CD14-positive monocyte (primary cell): ENCODE measurements around the gene TTF2. TPM values are rescaled to one million over a fixed set of nuclear protein-coding genes. Genes with fewer than 3 reads are reported as not detected.

Source experiments
- DNase-seq, 3 donors: peaks; one replicate each; pipeline ENCODE4 v3.0.0-alpha.2; 2011 to 2022
- H2AFZ ChIP-seq: 2 replicates; pipeline ENCODE4 v1.6.0; 2012; ENCODE audit warnings: mild to moderate bottlenecking, low read depth, low read length, inconsistent platforms; ENCODE audit not compliant: insufficient read depth, poor library complexity, severe bottlenecking
- H3K27ac ChIP-seq, 2 donors: 1 replicate in 1 of 2; 2 replicates in 1 of 2; pipeline ENCODE4 v1.5.1; 2012 to 2013; ENCODE audit warnings: low read length in 2 of 2, control low read depth in 1 of 2, inconsistent platforms in 1 of 2, low read depth in 1 of 2, mild to moderate bottlenecking in 1 of 2
- H3K27me3 ChIP-seq, 2 donors: one replicate each; pipeline versions ENCODE4 v1.6.0 to v1.6.1; 2011 to 2013; ENCODE audit warnings: low read length in 2 of 2; ENCODE audit not compliant: control insufficient read depth in 2 of 2, insufficient read depth in 2 of 2
- H3K36me3 ChIP-seq, 2 donors: replicated peaks in 1 of 2; 1 replicate in 1 of 2; 2 replicates in 1 of 2; pipeline versions ENCODE4 v1.5.1 to v1.6.1; 2012 to 2013; ENCODE audit warnings: low read length in 2 of 2, control low read depth in 1 of 2, inconsistent platforms in 1 of 2, mild to moderate bottlenecking in 1 of 2; ENCODE audit not compliant: insufficient read depth in 2 of 2, control insufficient read depth in 1 of 2
- H3K4me1 ChIP-seq, 2 donors: 1 replicate in 1 of 2; 2 replicates in 1 of 2; pipeline versions ENCODE4 v1.5.1 to v1.6.1; 2012 to 2013; ENCODE audit warnings: low read length in 2 of 2, control low read depth in 1 of 2, inconsistent platforms in 1 of 2, mild to moderate bottlenecking in 1 of 2, moderate library complexity in 1 of 2; ENCODE audit not compliant: insufficient read depth in 2 of 2, control insufficient read depth in 1 of 2
- H3K4me2 ChIP-seq: replicated peaks from 2 replicates; pipeline ENCODE3; 2012; ENCODE audit warnings: low read length, moderate library complexity, mild to moderate bottlenecking; ENCODE audit not compliant: poor library complexity, severe bottlenecking; ENCODE audit errors: extremely low read depth
- H3K4me3 ChIP-seq, 3 experiments: fragments of 200-600 bp in 1 of 3; sonication (generic) in 1 of 3; replicated peaks in 1 of 3; 1 replicate in 2 of 3; 2 replicates in 1 of 3; pipeline ENCODE4 v1.5.1; 2011 to 2013; ENCODE audit warnings: low read length in 3 of 3, mild to moderate bottlenecking in 3 of 3, control low read depth in 2 of 3, low read depth in 2 of 3, inconsistent platforms in 1 of 3, moderate library complexity in 1 of 3
- H3K79me2 ChIP-seq: 2 replicates; pipeline ENCODE4 v1.6.0; 2012; ENCODE audit warnings: mild to moderate bottlenecking, control low read depth, inconsistent platforms, low read length, moderate library complexity; ENCODE audit not compliant: insufficient read depth
- H3K9ac ChIP-seq: 2 replicates; pipeline ENCODE4 v1.6.0; 2017; ENCODE audit warnings: low read length, mild to moderate bottlenecking; ENCODE audit not compliant: insufficient read depth, poor library complexity, severe bottlenecking
- H3K9me3 ChIP-seq, 2 donors: replicated peaks in 1 of 2; 1 replicate in 1 of 2; 2 replicates in 1 of 2; pipeline versions ENCODE4 v1.5.1 to v1.6.1; 2012 to 2013; ENCODE audit warnings: low read length in 2 of 2, control low read depth in 1 of 2; ENCODE audit not compliant: control insufficient read depth in 1 of 2, insufficient read depth in 1 of 2
- H4K20me1 ChIP-seq: 2 replicates; pipeline ENCODE4 v1.6.0; 2012; ENCODE audit warnings: mild to moderate bottlenecking, low read length, control low read depth, moderate library complexity; ENCODE audit not compliant: insufficient read depth
- H3K27ac Mint-ChIP-seq, 7 donors: one replicate each; pipeline ENCODE4 v1.8.0; 2020; ENCODE audit warnings: mild to moderate bottlenecking in 7 of 7, mixed read lengths in 7 of 7, moderate library complexity in 6 of 7, inconsistent platforms in 2 of 7
- H3K27me3 Mint-ChIP-seq, 3 donors: one replicate each; pipeline ENCODE4 v1.8.0; 2021 to 2022; ENCODE audit warnings: low read depth in 3 of 3, mild to moderate bottlenecking in 3 of 3, mixed read lengths in 3 of 3, moderate library complexity in 3 of 3, inconsistent platforms in 1 of 3
- H3K36me3 Mint-ChIP-seq, 2 donors: one replicate each; pipeline ENCODE4 v1.8.0; 2020; ENCODE audit warnings: mixed read lengths in 2 of 2, inconsistent platforms in 1 of 2, mild to moderate bottlenecking in 1 of 2
- H3K4me1 Mint-ChIP-seq: one replicate; pipeline ENCODE4 v1.8.0; 2020; ENCODE audit warnings: mild to moderate bottlenecking, mixed read lengths
- H3K4me3 Mint-ChIP-seq, 2 donors: one replicate each; pipeline ENCODE4 v1.8.0; 2020; ENCODE audit warnings: mild to moderate bottlenecking in 2 of 2, mixed read lengths in 2 of 2, moderate library complexity in 1 of 2
- H3K9me3 Mint-ChIP-seq, 7 donors: one replicate each; pipeline ENCODE4 v1.8.0; 2020 to 2022; ENCODE audit warnings: mixed read lengths in 7 of 7, mild to moderate bottlenecking in 6 of 7, moderate library complexity in 6 of 7, inconsistent platforms in 2 of 7
- WGBS: methylation state at CpG from one replicate; pipeline ENCODE4 v1.1.5; 2013; ENCODE audit warnings: missing lambda C conversion rate; ENCODE audit not compliant: insufficient coverage; 5-methylcytosine and 5-hydroxymethylcytosine counted together
- intact Hi-C, 2 donors: fragments of 100-400 bp; cut with micrococcal nuclease; formaldehyde crosslinking; loops; one replicate each; pipeline versions ENCODE4 v1.15.0 to v1.15.1; 2023
- polyA plus RNA-seq, 3 donors: library from polyadenylated mRNA; depleted of rRNA in 1 of 3; unstranded in 2 of 3; stranded (reverse) in 1 of 3; fragments of 300-500 nt in 2 of 3; fragments of >200 nt in 1 of 3; fragmentation: Illumina TruSeq in 2 of 3; gene quantifications; 1 replicate in 2 of 3; 2 replicates in 1 of 3; pipeline ENCODE4 v1.2.3, GENCODE V29; 2012 to 2021
- TF ChIP-seq, protein P1 (sequence below): fragments of 200-600 bp; IDR thresholded peaks from one replicate; pipeline ENCODE4 v1.8.0; 2022; ENCODE audit warnings: antibody characterized with exemption, mild to moderate bottlenecking

TTF2 gene
- polyA plus RNA-seq, 3 donors = 5.6 to 12.9 (median 8.0) TPM

GRCh38 chr1:117079737-117080136, 19.6 kb downstream of the TTF2 start:
- H3K4me3 Mint-ChIP-seq = no peak overlapping the region
- no peak overlapping the region for H2AFZ ChIP-seq
- H3K79me2 ChIP-seq = no peaks in the 10 kb centered on the region
- H3K4me1 Mint-ChIP-seq = peaks cover 4% of the 10 kb centered on the region
- no peaks in the 10 kb centered on the region for H3K9me3 Mint-ChIP-seq
- H3K36me3 ChIP-seq = peaks cover 86 to 99% of the 10 kb centered on the region in 2 donors
- no peaks in the 10 kb centered on the region for H4K20me1 ChIP-seq
- no peak overlapping the region for H3K27ac ChIP-seq
- H3K36me3 Mint-ChIP-seq = peaks cover 79 to 98% of the 10 kb centered on the region in 2 donors
- no peak overlapping the region for H3K4me2 ChIP-seq
- no peak overlapping the region for H3K4me3 ChIP-seq
- WGBS = no CpG with 5 or more reads among the region's 6 CpGs
- H3K9ac ChIP-seq = no peak overlapping the region
- no peaks in the 10 kb centered on the region for H3K9me3 ChIP-seq
- no peaks in the 10 kb centered on the region for H3K27me3 Mint-ChIP-seq
- no peaks in the 10 kb centered on the region for H3K27me3 ChIP-seq
- TF ChIP-seq, protein P1, sequence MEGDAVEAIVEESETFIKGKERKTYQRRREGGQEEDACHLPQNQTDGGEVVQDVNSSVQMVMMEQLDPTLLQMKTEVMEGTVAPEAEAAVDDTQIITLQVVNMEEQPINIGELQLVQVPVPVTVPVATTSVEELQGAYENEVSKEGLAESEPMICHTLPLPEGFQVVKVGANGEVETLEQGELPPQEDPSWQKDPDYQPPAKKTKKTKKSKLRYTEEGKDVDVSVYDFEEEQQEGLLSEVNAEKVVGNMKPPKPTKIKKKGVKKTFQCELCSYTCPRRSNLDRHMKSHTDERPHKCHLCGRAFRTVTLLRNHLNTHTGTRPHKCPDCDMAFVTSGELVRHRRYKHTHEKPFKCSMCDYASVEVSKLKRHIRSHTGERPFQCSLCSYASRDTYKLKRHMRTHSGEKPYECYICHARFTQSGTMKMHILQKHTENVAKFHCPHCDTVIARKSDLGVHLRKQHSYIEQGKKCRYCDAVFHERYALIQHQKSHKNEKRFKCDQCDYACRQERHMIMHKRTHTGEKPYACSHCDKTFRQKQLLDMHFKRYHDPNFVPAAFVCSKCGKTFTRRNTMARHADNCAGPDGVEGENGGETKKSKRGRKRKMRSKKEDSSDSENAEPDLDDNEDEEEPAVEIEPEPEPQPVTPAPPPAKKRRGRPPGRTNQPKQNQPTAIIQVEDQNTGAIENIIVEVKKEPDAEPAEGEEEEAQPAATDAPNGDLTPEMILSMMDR = no peak
- DNase-seq = no peak
- peak overlapping the region in 2 of 7 donors; percentile 27 to 58 for H3K27ac Mint-ChIP-seq
- intact Hi-C loops = no loop called here
- H3K4me1 ChIP-seq = no peaks in the 10 kb centered on the region

GRCh38 chr1:117084231-117084630, 24.1 kb downstream of the TTF2 start:
- Histone ChIP-seq H3K4me1 (no peaks in the 10 kb centered on the region), H3K9me3 (no peaks in the 10 kb centered on the region), H4K20me1 (no peaks in the 10 kb centered on the region), H3K27ac (no peak overlapping the region), H3K9ac (no peak overlapping the region), H3K4me3 (no peak overlapping the region), H2AFZ (no peak overlapping the region), H3K36me3 (peaks cover 66 to 94% of the 10 kb centered on the region in 2 donors), H3K79me2 (no peaks in the 10 kb centered on the region), H3K27me3 (no peaks in the 10 kb centered on the region), H3K4me2 (no peak overlapping the region)
- 80% methylated on average over 5 of the region's 6 CpGs for WGBS
- TF ChIP-seq, protein P1 = no peak
- H3K4me3 Mint-ChIP-seq = no peak overlapping the region
- no peaks in the 10 kb centered on the region for H3K4me1 Mint-ChIP-seq
- H3K27me3 Mint-ChIP-seq = no peaks in the 10 kb centered on the region
- no peaks in the 10 kb centered on the region for H3K9me3 Mint-ChIP-seq
- intact Hi-C loops = no loop called here
- DNase-seq = no peak
- no peak overlapping the region for H3K27ac Mint-ChIP-seq
- H3K36me3 Mint-ChIP-seq = peaks cover 62 to 88% of the 10 kb centered on the region in 2 donors
